IPS-NIHi7 (cell line): ENCODE results near the gene LIPI.
"Not testable (repeated sequence)": the region's sequence is repeated elsewhere in the genome, so short reads cannot be mapped to it uniquely, and the experiment has no call there.

Source experiments
- DNase-seq: peaks from one replicate; pipeline ENCODE4 v3.0.0; 2012; ENCODE audit warnings: mixed read lengths; ENCODE audit errors: extremely low spot score

Gene LIPI

DNA sequence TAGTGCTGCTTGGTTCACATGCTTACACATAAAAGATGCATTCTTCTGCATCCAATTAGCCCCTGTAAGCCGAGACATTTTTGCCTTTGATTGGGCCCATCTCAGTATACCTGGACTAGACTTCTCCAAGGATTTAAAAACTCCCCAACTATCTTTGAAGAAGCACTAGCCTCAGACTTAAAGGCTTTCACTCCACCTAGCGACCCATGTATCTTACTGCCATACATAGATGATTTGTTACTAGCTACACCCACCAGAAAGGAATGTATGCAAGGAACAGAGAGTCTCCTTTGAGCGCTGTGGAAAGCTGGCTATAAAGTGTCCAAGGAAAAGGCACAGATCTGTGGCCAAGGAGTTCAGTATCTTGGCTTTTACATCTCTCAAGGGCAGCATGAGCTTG is 91.7 kb downstream of the LIPI start:
- DNase-seq = peak; percentile 13

DNA sequence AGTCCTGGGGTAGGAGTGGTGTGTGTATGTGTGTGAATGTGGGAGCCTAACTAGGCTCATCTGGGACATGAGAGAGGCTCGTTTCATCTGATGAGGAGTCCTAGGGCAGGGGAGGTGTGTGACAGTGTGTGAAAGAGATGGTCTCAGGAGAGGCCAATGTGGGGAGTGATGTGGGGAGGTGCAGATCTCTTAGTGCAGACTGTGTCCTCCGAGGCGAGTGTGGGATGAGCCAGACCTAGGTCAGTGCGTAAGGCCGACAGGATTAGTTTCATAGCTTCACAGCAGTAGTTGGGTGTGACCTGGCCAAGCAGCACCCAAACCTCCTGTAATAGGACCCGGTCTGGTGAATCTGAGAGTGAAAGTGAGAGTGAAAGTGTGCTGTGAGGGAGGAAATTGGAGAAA is 94.7 kb downstream of the LIPI start:
- no peak for DNase-seq

DNA sequence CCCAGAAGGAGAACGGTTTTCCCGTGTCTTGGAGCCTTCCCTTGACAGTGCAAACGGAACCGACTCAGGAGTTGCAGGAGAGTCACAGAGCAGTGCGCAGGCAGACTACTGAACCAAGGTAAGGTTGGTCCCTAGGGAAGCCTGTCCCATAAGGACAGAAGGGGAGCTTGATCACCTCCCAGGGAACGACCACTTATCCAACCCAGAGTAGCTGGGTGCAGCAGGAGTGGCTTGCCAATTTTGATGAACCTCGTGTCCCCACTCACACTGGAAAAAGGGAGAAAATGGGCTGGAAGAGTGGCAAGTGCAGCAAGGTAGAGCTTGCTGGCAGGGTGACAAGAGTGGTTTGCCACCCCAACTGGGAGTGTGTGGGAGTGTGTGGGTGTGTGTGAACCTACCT is 95.1 kb downstream of the LIPI start:
- DNase-seq = no peak

DNA sequence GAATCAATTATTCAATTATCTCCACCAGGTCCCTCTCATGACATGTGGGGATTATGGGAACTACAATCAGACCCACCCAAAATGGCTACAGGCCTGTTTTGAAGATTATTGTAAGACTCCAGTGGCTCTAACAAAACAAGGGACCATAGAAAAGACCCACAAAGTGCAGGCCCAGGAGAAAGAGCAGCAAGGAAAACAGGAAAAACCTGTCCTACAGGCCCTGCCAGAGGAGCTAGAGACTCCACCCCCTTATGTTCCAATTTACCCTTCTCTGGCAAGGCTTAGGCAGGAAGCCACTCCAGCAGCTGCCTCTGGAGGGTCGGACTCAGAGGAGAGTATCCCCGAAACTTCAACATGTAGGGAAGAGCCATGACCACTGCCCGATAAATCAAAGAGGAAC is 96.5 kb downstream of the LIPI start:
- DNase-seq = peak; percentile 35

DNA sequence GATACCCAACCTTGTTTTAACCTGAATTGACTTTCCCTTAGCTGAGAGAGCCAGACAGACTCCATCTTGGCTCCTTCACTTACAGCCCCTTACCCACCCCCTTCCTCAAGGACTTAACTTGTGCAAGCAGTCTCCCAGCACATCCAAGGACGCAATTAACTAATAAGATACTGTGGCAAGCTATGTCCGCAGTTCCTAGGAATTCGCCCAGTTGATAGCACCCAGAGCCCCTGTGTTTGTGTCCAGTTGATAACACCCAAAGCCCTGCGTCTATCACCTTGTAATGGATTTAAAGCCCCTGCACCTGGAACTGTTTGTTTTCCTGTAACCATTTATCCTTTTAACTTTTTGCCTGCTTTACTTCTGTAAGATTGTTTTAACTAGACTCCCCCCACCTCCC is 106.2 kb downstream of the LIPI start:
- DNase-seq = not testable (repeated sequence)

DNA sequence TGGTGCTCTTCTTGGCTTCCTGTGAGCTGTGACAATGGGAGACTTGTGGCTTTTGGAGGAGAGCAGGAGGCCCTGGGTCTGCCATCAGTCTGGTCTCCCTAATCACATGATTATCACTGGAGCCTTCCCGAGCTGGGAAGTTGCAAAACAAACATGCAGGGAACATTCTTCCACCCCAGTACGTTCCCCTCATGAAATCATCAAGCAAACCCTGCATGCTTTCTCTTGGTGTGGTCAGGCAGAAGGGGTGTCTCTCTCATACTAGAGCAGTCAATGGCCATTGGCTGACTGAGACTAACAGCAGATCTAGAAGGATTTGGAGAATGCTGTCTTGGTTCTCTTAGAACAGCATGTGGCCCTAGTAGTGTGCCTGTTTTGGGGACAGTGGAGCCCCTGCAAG is 111.2 kb downstream of the LIPI start:
- DNase-seq = no peak

DNA sequence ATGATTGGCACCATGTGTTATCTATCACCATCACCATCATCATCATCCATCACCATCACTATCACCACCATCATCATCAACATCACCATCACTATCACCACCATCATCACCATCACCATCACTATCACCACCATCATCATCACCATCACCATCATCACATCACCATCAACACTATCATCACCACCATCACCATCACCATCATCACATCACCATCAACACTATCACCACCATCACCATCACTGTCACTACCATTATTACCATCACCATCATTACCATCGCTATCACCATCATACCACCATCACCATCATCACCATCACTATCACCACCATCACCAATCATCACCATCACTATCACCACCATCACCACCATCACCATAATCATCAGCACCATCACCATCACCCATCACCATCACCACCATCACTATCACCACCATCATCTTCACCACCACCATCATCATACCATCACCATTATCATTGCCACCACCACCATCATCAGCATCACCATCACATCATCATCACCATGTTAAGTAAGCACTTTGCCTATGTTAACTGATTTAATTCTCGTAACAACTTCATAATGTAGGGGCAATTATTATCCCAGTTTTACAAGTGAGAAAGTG is 112.8 kb downstream of the LIPI start:
- DNase-seq = no peak

DNA sequence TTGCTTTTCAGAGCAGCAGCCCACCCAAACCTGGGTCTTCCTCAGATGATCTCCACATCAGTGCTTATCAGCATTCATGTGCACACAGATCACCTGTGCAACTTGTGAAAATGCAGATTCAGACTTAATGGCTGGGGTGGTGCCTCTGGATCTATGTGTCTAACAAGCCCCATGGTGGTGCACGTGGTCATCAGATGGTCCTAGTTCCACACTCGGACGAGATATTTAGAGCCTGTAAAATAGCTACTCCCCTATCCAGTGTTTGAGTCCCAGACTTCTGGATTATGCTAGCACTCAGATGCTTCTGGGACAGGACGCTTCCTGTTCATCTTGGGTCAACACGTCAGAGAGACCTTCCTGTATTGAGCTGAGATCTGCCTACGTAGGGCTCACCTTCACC is 114.2 kb downstream of the LIPI start:
- DNase-seq = no peak

DNA sequence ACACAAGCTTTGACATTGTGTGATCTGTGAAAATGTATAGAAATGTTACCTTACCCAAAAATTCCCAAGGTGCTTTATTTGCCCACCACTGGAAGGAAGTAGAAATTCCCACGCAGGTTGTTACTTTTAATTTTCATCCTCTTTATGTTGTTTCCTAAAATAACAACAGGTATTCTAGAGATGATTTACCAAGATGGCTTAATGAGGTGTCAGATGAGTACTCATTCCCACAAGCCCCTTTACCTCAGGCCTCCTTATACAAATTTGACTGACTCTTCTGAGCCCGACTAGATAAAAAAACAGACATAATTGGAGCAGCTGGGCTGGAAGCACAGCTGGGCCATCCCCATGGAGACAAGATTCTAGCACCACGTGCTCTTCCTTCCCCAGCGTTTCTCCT is 114.6 kb downstream of the LIPI start:
- DNase-seq = no peak

DNA sequence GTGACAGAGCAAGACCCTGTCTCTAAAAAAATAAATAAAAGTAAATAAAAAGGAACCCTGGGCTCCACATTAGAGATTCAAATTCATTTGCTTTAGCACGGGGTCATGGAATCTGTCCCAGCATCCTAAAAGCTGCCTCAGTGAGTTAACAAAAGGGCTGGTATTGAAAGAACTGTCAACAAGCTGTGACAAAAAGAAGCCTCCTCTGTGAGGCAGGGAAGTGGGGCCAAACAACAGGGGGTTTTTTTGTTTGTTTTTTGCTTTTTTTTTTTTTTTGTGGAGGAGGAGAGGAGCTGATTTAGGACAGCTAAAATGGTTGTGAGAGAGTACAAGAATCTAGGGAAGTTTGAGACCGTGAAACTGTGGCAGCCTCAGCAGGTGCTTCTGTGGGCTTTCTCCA is 115.7 kb downstream of the LIPI start:
- DNase-seq = no peak

DNA sequence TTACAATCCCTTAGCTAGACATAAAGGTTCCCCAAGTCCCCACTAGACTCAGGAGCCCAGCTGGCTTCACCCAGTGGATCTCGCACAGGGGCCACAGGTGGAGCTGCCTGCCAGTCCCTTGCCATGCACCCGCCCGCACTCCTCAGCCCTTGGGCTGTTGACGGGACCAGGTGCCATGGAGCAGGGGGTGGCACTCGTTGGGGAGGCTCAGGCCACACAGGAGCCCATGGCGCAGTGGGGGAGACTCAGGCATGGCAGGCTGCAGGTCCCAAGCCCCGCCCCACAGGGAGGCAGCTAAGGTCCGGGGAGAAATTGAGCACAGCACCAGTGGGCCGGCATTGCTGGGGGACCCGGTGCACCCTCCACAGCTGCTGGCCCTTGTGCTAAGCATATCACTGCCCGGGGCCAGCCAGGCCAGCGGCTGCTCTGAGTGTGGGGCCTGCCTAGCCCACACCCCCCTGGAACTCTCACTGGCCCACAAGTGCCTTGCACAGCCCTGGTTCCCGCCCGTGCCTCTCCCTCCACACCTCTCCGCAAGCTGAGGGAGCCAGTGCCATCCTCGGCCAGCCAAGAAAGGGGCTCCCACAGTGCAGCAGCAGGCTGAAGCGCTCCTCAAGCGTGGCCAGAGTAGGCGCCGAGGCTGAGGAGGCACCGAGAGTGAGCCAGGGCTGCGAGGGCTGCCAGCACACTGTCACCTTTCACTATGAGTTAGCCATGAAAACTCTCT is 117.8 kb downstream of the LIPI start:
- no peak for DNase-seq

DNA sequence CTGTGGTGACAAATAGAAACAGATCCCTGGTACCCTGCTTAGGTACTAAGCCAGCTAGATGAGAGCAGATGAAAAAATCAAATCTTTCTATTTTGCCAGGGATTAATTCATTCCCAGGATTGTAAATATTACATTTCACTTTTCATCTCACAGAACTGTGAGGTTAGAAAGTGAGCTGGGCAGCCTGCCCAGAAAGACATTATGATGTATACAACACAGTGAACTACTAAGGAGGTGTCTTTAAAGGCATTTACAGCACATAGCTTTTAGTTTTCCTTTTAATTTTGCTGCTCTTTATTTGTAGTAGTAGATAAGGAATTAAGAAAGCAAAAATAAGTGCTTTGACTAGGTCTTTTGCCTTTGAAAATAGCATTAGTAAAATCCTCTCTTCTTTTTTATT is 120.6 kb downstream of the LIPI start:
- not testable (repeated sequence) for DNase-seq

DNA sequence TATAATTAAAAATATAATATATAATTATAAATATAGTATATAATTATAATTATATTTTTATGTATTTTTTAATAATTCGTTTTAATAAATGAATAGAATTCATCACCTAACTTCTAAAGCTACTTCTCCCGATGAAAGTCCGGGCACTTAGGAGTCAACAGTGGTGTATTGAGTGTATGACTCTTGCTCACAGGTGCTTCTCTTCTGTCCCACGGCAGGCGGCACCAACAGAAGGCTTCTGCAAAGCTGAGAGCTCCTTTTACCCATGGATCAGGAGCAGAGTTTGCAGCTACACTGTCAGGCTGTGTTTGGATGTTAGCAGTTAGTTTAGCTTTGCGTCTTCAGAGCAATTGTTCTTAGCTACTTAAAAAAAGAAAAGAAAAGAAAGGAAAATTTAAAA is 122.4 kb downstream of the LIPI start:
- DNase-seq = no peak

DNA sequence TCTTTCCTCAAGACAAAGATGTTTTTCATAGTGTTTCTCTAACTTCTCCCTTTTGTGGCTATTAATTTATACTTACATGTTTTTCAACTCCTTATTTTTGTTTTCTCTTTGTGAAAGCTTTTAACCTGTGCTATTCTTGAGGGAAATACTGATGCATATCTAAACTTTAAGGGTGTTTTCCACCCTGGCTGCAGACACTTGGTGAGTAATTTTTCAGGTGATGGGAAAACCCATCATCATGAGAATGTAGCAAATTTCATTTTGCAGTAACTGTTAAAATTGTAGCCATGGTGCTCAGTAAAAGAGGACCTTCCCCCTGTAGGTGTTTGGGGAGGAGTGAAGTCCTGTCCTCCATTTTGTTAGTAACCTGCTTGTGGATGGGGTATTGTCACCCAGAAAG is 124.2 kb downstream of the LIPI start:
- no peak for DNase-seq

DNA sequence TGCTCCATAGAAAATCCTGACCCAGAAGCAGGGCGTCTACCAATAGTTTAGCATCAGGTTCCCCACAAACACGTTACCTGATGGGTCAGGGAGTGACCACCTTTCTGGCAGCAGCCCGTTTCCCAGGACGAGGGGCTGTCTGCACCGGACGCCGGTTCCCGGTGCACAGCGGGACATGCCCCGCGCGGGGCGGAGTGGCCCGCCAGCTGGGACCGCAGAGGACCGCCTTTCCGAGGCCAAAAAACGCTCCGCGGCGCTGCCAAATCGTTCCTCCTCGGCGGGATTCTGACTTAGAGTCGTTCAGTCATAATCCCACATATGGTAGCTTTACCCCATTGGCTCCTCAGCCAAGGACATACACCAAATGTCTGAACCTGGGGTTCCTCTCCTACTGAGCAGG is 126.1 kb downstream of the LIPI start:
- DNase-seq = no peak

DNA sequence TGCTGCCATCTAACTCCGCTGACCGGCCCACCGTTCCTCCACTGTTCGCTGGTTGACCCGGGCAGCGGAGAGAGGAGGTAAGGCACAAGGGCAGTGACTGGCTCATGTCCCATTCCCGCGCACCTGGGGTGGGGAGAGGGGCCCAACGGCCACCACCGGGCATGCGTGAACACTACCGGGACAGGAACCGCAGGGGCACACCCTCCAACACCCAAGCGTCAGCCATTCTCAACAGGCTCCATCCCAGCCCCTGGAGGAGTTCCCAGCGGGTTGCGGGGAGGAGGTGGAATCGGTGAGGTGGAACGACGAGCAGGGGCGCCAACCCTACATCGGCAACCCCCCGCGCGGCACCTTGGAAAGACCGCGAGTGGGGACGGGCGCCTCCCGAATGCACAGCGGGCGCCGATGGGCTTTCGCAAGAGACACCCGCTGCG is 126.7 kb downstream of the LIPI start:
- DNase-seq = no peak

DNA sequence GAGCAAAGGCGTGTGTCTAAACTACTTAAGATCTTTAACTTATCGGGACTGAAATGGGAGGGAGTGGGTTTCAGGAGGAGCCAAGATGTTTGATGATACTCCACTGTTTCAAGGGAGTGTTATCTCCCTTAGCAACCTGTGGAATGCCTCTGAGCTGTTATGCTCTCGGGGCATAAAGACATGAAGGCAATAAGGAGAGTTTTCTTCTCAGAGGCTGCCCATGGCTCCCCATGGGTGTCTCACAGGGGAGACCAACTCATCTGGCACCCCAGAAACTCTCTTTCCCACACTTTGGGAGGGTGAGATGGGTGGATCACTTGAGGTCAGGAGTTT is 130.0 kb downstream of the LIPI start:
- DNase-seq = no peak

DNA sequence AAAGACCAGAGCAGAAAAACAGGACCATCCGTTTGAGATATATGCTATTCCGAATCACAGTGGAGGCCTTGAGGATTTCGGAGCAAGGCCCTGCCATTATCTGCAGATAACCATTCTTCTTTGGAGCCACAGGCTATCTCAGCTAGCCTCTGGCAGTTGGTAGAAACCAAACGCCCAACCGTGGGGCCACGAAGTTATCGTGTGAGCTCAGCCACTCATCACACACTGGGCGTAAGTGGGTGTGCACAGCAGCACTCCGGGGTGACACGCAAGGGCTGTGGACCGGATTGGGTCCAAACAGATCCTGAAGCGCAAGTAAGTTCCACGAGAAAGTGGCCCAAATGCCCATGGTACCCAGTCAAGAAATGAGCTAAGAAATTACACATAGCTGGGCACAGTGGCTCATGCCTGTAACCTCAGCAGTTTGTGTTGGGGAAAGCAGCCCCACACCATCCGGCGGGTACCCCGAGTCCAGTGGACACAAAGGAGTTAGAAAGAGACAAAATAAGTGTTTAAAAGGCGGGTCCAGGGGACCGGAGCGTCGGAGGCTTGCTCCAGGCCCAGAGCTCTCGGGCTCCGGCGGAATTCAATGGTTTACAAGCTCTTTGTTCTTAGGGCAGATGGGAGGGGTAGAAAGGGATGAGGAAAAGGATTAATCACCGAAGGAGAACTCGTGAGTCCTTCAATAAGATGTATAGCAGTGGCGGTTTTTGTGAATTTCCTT is 130.6 kb downstream of the LIPI start:
- no peak for DNase-seq

DNA sequence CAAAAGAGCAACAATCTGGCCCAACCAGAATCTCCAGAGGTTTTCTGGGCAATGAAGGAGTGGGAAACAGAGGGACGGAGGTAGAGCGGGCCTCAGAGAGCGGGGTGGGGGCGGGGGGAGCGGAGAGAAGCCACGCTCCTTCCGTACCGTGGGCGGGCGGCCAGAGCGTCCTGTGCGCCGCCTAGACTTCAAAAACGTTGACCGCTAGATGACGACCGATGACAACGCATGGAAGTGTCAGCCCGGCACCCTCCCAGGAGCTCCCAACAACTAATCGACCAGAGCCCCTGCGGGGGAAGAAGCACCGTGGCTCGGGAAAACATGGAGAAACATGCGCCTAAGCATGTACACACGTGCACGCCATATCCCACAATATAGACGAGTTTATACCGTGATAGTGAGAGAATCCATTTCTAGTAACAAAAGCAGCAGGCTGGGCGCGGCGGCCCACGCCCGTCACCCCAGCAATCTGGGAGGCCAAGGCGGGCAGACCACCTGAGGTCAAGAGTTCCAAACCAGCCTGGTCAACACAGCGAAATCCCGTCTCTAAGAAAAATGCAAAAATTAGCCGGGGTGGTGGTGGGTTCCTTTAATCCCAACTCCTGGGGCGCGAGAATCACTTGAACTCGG is 131.9 kb downstream of the LIPI start:
- no peak for DNase-seq

DNA sequence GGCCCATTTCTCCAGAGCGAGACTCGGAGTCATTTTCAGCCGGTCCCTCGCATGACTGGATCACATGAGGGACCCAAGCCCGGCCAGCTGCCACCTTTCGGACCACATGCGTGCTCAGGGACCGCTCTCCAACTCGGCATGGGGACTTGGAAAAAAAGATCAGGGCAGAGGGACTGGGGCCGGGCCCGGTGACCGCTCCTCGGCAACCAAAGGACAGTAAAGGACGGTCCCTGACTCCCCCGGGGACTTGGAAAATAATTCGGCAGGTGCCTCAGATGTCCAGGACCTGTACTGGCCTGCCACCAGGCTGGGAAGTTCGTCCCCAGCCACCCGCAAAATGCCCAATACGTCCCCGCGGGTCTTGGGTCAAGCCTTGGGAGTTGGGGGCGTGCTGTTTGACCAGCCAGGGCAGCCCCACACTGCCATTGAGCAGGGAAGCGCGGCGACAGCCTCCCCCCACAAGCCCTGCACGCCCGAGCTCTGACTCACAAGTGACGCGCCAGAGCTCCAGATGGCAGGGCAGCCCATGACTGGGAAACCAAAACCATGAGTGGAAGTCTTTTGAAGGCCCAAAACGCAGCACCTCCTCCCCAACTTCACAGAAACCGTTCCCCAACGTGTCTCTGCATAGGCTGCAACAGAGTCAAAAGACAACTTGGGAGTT is 134.5 kb downstream of the LIPI start:
- no peak for DNase-seq

DNA sequence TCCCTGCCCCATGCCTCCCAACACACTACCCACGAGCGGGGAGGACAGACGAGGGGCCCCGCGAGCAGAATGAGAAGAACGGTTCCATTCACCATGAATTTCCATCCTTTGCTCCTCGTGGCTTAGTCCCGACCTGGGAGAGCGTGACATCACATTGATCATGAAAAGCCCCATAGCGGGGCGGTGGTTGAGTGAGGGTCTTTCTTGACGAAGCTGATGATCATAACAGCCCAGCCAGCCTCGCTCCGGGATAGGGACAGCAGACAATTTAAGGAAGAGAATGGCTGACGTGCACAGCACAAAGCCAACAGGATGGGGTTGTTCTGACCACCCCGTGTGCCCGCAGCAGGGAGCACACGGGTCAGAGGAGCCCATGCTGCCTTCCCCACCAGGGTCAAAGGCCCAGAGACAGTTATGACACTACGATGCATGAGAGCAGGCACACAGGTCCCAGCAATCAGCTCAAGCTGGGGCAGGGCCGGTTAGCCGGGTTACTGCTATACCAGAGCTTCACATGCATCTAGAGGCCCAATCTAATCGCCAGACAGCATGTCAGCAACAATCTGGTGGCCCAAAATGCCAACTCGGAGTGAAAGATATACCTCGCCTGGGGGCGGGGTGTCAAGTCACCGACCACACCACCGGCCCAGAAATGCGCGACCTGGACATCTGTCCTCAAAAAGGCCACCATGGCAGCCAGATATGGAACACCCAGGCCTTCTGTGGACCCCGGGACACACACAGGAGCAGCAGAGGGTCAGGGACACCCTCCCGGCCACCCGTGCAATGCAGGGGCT is 135.2 kb downstream of the LIPI start:
- no peak for DNase-seq
